Epithelial cell of esophagus (primary cell): ENCODE measurements around the gene CDH4.
A peak's percentile ranks its signal among the peaks of the same experiment; 100 is the strongest.

Experiments
- DNase-seq: peaks from one replicate; pipeline ENCODE4 v3.0.0; 2010; ENCODE audit warnings: low read depth
- H3K4me3 ChIP-seq: 2 replicates; pipeline ENCODE4 v1.5.1; 2011; ENCODE audit warnings: mild to moderate bottlenecking, low read length, control low read depth
- TF ChIP-seq, protein P1 (sequence below): IDR thresholded peaks from 2 replicates; pipeline ENCODE4 v1.5.1; 2011; ENCODE audit warnings: low read depth, mild to moderate bottlenecking, low read length, control low read depth, inconsistent platforms; ENCODE audit not compliant: insufficient read depth; ENCODE audit errors: missing control alignments

Gene CDH4

DNA sequence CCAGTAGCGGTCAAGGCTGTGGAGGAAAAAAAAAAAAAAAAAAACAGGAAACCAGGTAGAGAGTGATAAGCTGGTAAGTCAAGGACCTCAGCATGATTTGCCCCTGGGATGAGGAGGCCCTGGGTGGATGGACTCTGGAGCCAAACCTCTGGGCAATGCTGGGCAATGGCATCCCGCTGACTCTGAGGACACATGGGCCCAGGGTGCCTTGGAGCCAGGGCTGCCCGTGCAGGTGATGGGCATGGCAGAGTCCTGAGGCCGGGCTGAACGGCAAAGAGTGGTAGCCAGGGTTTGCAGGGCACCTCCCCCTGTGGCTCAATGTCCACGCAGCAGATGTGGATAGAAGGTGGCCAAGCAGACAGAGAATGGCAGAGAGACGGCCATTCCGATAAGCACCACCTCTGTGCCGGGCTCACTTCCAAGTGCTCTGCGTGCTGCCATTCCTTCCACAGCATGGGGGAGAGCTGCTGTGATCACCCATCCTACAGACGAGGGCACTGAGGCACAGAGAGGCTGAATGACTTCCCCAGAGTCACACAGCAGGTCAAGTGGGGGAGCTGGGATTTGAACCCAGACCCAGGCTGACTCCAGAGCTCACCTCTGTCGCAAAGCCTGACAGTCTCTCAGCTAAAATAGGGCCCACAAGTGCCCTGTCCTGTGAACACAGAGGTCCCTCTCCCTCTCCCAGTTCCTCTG is 353.9 kb downstream of the CDH4 start:
- TF ChIP-seq, protein P1, sequence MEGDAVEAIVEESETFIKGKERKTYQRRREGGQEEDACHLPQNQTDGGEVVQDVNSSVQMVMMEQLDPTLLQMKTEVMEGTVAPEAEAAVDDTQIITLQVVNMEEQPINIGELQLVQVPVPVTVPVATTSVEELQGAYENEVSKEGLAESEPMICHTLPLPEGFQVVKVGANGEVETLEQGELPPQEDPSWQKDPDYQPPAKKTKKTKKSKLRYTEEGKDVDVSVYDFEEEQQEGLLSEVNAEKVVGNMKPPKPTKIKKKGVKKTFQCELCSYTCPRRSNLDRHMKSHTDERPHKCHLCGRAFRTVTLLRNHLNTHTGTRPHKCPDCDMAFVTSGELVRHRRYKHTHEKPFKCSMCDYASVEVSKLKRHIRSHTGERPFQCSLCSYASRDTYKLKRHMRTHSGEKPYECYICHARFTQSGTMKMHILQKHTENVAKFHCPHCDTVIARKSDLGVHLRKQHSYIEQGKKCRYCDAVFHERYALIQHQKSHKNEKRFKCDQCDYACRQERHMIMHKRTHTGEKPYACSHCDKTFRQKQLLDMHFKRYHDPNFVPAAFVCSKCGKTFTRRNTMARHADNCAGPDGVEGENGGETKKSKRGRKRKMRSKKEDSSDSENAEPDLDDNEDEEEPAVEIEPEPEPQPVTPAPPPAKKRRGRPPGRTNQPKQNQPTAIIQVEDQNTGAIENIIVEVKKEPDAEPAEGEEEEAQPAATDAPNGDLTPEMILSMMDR = no peak
- DNase-seq = no peak
- H3K4me3 ChIP-seq = no peak overlapping the region

DNA sequence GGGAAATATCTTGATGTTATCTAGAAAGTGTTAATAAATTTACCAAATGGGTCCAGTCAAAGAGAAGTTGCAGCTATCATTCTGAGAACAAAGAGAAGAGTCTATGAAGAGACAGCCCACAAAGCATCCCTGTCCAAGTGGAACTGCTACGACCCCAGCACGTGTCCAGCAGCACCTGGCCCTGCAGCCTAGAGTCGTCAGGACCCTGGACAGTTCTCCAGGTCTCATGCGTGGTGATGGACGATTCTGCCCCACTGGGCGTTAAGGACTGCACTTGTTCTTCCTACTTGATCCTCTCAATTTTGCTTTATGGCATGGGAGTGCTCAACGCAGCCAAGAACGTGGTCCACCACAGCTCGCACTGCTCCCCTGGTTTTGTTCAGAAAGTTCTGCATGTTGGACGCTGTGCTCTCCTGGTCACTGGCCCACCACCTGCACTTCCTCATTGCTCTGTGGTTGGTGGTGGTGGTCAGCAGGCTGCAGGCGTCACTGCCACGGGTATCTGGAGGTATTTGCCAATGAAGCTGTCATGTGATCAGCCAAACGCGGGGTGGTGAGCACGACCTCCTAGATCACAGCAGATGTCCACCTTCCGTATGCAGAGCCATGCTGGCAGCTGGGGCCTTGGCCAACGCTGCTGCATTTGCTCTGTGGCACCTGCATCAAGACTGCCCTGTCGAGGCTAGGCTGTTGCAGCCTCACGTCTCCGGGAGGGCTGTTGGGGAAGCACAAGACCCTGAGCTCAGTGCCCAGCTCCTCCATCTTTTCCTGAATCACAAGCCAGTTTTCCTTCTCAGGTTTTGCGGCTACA is 356.4 kb downstream of the CDH4 start:
- no peak overlapping the region for H3K4me3 ChIP-seq
- TF ChIP-seq, protein P1 = no peak
- peak; percentile 15 for DNase-seq

DNA sequence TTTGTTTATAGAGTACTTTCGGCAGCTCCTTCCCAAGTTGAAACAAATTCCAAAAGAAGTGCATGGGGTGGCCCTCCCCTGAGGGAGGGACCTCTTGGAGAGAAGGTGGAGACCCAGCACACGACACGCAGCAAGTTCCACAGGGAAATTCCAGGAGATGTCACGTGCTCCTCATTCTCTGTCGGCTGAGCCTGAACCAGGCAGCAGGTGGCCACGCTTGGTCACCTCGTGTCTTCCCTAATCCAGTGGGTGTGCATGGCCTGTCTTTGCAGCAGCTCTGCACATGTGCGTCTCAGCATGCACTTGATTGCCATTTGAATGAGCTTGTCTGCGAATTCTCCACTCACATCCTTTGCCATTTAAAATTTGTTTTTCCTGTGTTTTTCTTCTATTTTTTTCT is 357.4 kb downstream of the CDH4 start:
- no peak for DNase-seq
- TF ChIP-seq, protein P1 = no peak
- no peak overlapping the region for H3K4me3 ChIP-seq

DNA sequence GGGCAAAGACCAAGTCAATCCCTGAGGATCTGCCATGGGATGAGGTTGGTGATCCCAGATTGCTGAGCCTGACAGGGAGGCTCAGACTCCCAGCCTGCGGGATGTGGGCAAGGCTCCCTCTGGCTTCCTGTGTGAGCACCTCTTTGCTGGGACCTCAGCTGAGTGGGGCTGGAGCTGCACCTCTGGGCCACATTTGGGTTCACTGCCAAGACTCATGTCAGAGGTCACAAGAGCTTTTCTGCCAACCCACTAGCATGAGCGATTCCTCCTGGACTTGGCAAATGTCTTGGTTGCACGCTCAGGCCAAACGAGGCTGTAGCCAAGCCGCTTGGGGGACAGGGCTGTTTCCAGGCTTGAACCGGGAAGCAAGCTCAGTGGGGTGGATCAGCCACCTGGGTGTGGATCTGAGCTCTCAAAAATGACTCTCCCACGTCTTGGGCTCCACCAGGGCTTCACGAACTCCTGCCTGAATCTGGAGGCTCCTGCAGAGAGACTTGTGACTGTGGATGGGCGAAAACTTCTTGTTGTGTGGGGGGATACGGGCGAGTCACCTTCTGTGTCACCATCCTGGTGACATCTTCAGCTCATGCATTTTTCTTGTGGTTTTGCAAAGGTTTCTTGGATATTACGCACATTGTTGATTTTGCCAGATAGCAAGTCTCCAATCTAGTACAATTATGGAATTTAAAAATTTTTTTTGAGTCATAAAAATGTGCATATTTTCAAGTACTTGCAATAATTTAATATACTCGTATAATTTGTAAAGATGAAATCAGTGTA is 359.5 kb downstream of the CDH4 start:
- DNase-seq = no peak

DNA sequence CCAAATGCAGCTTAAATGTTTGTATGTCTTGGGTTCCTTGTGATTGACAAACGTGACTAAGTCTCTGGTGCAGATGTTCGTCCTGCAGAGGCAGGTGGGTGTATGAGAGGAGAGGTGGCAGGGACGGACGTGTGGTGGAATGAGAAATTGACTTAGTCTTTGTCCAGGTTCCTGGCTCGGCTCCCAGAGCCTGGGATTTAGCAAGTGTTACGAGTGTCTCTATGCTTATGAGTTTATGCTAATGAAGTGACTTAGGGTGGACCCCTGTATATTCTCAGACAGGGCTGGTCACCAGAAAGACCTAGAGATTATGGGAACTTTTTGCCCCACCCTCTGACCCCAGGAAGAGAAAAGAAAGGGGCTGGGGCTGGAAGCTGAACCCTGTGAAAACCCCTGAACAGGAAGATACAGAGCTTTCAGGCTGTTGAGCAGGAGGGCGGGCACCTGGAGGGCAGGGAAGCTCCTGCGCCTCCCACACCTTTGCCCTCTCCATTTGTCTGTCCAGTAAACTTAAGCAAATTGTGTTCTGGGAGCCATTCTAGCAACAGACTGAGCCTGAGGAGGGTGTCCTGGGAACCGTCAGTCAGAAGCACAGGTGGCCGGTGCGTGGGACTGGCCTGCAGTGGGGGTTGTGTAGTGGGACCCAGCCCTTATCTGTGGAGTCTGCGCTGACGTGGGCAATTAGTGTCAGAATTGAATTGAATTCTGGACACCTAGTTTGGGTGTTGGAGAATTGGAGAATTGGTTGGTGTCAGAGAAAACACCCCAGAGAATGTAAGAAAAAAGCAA is 362.1 kb downstream of the CDH4 start:
- TF ChIP-seq, protein P1 = no peak
- no peak overlapping the region for H3K4me3 ChIP-seq
- no peak for DNase-seq

More for the DNA sequence above, 359.5 kb downstream of the CDH4 start:
- H3K4me3 ChIP-seq = no peak overlapping the region
- TF ChIP-seq, protein P1 = no peak

DNA sequence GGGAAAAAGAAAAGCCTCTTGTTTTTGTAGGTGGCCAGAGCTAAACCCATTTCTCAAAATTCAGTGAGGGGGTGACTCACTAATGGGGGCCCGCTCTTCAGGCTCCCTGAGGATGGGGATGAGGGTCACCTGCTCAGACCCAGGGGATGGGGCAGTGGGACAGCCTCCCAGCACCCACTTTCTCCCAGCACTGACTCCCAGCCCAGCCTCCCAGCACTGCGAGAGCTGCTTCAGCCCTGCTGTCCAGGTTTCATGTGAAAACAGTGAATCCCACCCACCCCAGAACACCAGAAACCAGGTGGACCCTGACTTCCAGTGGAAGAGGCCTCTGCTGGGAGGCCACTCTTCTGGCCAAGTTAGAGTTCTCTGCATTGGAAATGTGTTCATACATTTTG is 362.6 kb downstream of the CDH4 start:
- DNase-seq = no peak
- H3K4me3 ChIP-seq = no peak overlapping the region
- TF ChIP-seq, protein P1 = no peak
